Activated T-helper 2 cell treated with anti-CD3 and anti-CD28 coated beads, Interferon-gamma antibody, Interleukin-2, Interleukin-4, amounts not matched to agents 10 μg/mL and 5 μg/mL and 100 μg/mL, durations not matched to agents 14 hours and 24 hours and 36 hours (primary cell): ENCODE measurements around the gene ZCCHC3. TPM values are rescaled to one million over a fixed set of nuclear protein-coding genes. Genes with fewer than 3 reads are reported as not detected.

ENCODE experiments used
- DNase-seq: peaks from one replicate; pipeline ENCODE4 v3.0.0; 2021; ENCODE audit warnings: low spot score
- H3K27ac Mint-ChIP-seq: one replicate; pipeline ENCODE4 v1.8.0; 2021; ENCODE audit warnings: mixed read lengths
- H3K27me3 Mint-ChIP-seq: one replicate; pipeline ENCODE4 v1.8.0; 2021; ENCODE audit warnings: low read depth, mixed read lengths
- H3K36me3 Mint-ChIP-seq: one replicate; pipeline ENCODE4 v1.8.0; 2021; ENCODE audit warnings: low read depth, mixed read lengths
- H3K4me1 Mint-ChIP-seq: one replicate; pipeline ENCODE4 v1.8.0; 2021; ENCODE audit warnings: low read depth, mixed read lengths
- H3K4me3 Mint-ChIP-seq: one replicate; pipeline ENCODE4 v1.8.0; 2021; ENCODE audit warnings: low read depth, mild to moderate bottlenecking, moderate library complexity, mixed read lengths
- H3K9me3 Mint-ChIP-seq: one replicate; pipeline ENCODE4 v1.8.0; 2021; ENCODE audit warnings: mixed read lengths
- intact Hi-C: fragments of 100-400 bp; cut with micrococcal nuclease; formaldehyde crosslinking; loops from one replicate; pipeline ENCODE4 v1.15.1; 2023
- total RNA-seq: library from RNA; stranded (reverse); gene quantifications from 2 replicates; pipeline ENCODE4 v1.2.3, GENCODE V29; 2022

ZCCHC3 gene
- total RNA-seq, 1 donor from 2014 or later = 27.6 TPM

DNA sequence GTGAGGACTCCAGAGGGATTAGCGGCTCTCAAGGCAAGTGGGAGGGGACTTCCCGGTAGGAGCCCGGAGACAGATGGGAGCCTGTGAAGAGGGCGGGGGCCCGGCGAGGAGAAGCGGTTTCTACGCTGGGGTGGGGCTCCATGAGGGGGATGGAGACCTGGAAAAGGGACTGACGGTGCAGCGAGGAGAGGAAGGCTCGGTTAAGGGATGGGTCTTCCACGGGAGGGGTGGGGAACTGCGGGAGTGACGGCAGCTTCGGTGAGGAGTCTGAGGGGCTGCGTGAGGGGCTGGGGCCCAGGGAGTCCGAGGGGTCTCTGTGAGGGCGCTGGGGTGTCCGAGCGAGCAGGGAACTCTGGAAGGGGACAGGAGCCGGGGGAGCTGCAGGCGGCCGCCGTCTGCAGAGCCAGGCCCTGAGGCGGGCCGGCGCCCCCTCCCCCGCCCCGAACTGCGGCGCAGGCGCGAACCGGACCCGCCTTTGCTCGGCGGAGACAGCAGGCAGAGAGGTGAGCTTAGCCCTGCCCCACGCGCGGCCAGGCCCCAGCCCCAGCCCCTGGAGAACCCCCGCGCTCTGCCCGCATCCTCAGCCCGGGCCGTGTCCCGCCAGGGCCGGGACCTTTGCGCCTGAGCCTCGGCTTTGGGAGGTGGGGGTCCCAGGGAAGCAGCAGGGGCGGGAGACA is 49.4 kb downstream of the ZCCHC3 start, which contains the start of gene NRSN2:
TSS of gene NRSN2 (plus strand) at position 472 of the 677 bp plus-strand sequence. CDS start 2,533 bp downstream, outside the sequence.
- peak within 1 kb of the TSS; percentile 59 for H3K27ac Mint-ChIP-seq
- DNase-seq = no peak
- H3K9me3 Mint-ChIP-seq = peaks cover 4% of the 10 kb centered on the region
- intact Hi-C loops = loop anchor here (2.0 kb wide), 1 partner anchor 20 kb away; no protein-coding TSS in a partner anchor
- peaks cover 8% of the 10 kb centered on the region for H3K36me3 Mint-ChIP-seq
- H3K4me3 Mint-ChIP-seq = peak within 1 kb of the TSS; percentile 92
- peaks cover 7% of the 10 kb centered on the region for H3K27me3 Mint-ChIP-seq
- H3K4me1 Mint-ChIP-seq = peaks cover 12% of the 10 kb centered on the region

DNA sequence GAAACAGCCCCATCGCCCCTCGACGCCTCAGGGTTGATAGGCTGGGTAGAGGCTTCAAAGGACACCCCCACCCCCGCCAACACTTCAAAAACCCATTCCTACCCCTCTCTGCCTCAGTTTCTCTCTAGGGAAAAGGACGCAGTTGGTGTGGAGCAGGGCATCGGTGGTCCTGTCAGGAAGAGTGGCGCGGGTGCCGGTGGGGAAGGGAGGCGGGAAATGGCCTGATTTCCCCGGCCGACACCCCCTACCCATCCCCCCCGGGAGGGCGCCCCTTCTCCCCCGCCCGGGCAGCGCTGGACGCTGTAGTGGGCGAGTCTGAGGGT is 49.9 kb downstream of the ZCCHC3 start:
- no peak for DNase-seq
- Mint-ChIP-seq H3K36me3 (peaks cover 3% of the 10 kb centered on the region), H3K4me1 (peaks cover 16% of the 10 kb centered on the region), H3K9me3 (no peaks in the 10 kb centered on the region), H3K27me3 (peaks cover 7% of the 10 kb centered on the region), H3K4me3 (peak overlapping the region; percentile 92), H3K27ac (no peak overlapping the region)
- intact Hi-C loops = loop anchor here (2.0 kb wide), 1 partner anchor 20 kb away; no protein-coding TSS in a partner anchor

DNA sequence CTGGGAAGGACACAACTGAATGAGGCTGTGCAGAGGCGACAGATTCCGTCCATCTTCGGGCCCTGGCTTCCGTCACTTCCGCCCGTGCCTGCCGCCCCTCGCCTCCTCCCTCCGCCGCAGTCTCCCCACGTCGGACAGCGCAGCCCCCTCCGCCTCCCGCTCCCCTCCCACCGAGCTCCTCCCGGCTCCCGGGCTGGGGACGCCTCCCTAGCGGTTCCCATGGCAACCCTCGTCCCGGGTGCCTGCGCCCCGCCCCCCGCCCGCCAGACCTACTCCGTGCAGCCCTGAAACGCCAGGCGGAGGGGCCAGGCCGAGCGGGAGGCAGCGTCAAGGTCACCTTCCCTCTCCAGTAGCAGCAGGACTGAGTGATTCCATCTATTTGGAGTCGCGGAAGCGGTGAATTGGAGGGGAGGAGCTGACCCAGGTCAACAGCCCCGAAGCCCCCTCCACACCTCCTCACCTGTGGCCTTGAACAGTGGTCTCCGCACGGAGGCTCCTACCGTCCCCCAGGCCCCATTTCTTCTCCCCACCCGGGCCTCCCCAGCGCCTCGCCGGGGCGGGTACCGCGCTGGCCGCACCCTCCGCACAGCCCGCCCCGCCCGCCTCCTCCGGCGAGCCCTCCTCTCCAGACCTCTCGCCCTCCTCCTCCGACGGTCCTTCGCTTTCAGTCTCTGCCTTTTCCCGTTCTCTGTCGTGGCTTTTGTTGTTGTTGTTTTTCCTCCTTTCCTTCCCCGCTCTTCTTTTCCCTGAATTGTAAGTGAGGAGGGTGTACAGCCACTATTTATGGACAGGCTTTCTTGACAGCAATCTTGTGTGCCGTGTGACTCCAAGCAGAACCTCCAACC is 50.5 kb downstream of the ZCCHC3 start:
- peak; percentile 55 for DNase-seq
- intact Hi-C loops = loop anchor here (2.0 kb wide), 1 partner anchor 21 kb away; no protein-coding TSS in a partner anchor
- peaks cover 3% of the 10 kb centered on the region for H3K36me3 Mint-ChIP-seq
- peak overlapping the region; percentile 74 for H3K27ac Mint-ChIP-seq
- H3K4me1 Mint-ChIP-seq = peaks cover 16% of the 10 kb centered on the region
- peak overlapping the region; percentile 92 for H3K4me3 Mint-ChIP-seq
- no peaks in the 10 kb centered on the region for H3K9me3 Mint-ChIP-seq
- H3K27me3 Mint-ChIP-seq = peaks cover 7% of the 10 kb centered on the region

GRCh38 chr20:348972-349841 is 51.8 kb downstream of the ZCCHC3 start:
- Mint-ChIP-seq H3K27ac (no peak overlapping the region), H3K36me3 (peaks cover 3% of the 10 kb centered on the region), H3K4me1 (peaks cover 16% of the 10 kb centered on the region), H3K4me3 (peak overlapping the region; percentile 92), H3K27me3 (peaks cover 7% of the 10 kb centered on the region), H3K9me3 (no peaks in the 10 kb centered on the region)
- no peak for DNase-seq
- intact Hi-C loops = no loop called here

Other genes with a start within 250 kb of the ZCCHC3 start
- not detected in 2 replicates for gene DEFB125, start 209.9 kb upstream of the ZCCHC3 start, total RNA-seq
- not detected in 2 replicates for gene DEFB126, start 155.0 kb upstream of the ZCCHC3 start, total RNA-seq
- gene DEFB127, start 140.1 kb upstream of the ZCCHC3 start, total RNA-seq = not detected in 2 replicates
- not detected in 2 replicates for gene DEFB128, start 107.9 kb upstream of the ZCCHC3 start, total RNA-seq
- gene DEFB129, start 70.3 kb upstream of the ZCCHC3 start, total RNA-seq = not detected in 2 replicates
- not detected in 2 replicates for gene DEFB132, start 39.8 kb upstream of the ZCCHC3 start, total RNA-seq
- gene C20orf96, start 6.8 kb upstream of the ZCCHC3 start, total RNA-seq = 7.6 and 9.5 TPM in 2 replicates
- 14.4 and 15.0 TPM in 2 replicates for gene SOX12, start 28.0 kb downstream of the ZCCHC3 start, total RNA-seq
- gene NRSN2, start 49.5 kb downstream of the ZCCHC3 start, total RNA-seq = 5.9 and 7.1 TPM in 2 replicates
- gene TRIB3, start 83.2 kb downstream of the ZCCHC3 start, total RNA-seq = 31.6 and 32.2 TPM in 2 replicates
- 112 and 118 TPM in 2 replicates for gene RBCK1, start 110.7 kb downstream of the ZCCHC3 start, total RNA-seq
- 30.1 and 31.5 TPM in 2 replicates for gene TBC1D20, start 165.0 kb downstream of the ZCCHC3 start, total RNA-seq
- 160 and 169 TPM in 2 replicates for gene CSNK2A1, start 246.2 kb downstream of the ZCCHC3 start, total RNA-seq